Embryonic facial prominence (tissue), 1 donor: ENCODE results near the gene HOXA6.

ENCODE experiments used
- DNase-seq: peaks from one replicate; pipeline ENCODE4 v3.0.0-alpha.2; 2016; ENCODE audit errors: extremely low spot score

Gene HOXA6

GRCh38 chr7:27139334-27140125 is 8.0 kb downstream of the HOXA6 start:
- no peak for DNase-seq

DNA sequence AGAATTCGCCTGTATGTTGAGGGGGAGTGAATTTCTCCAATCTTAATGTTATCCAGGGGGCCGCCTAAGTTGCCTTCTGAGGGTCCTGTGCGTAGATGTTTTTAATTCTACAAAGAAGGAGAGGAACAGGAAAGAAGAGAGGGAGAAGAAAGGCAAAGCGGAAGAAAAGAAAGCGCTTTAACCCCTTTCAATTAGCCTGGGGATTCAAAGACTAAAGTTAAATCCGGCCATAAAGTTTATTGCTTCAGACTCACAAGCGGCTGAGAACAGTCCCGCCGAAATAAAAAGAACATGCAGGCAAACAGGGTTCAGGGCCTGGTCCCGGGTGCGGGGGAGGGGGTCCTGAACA is 8.6 kb downstream of the HOXA6 start:
- DNase-seq = no peak

DNA sequence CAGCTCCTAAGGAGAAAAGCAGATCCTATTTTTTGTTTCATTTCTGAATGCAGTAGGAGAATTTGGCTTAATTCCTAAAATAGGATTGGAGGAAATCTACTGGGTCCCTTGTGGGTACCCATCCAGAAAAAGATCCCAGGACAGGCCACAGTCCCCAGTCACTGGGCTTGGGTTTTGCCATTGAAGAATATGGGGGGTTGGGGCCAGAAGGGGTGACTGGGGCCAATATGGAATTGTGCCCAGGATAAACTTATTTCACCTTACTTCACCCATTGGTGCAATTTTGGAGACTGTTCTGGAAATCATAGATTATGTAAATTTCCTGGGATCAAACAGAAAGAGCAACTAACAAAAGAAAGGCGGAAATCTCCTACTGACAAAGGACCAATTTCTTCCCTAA is 9.1 kb downstream of the HOXA6 start:
- DNase-seq = no peak

DNA sequence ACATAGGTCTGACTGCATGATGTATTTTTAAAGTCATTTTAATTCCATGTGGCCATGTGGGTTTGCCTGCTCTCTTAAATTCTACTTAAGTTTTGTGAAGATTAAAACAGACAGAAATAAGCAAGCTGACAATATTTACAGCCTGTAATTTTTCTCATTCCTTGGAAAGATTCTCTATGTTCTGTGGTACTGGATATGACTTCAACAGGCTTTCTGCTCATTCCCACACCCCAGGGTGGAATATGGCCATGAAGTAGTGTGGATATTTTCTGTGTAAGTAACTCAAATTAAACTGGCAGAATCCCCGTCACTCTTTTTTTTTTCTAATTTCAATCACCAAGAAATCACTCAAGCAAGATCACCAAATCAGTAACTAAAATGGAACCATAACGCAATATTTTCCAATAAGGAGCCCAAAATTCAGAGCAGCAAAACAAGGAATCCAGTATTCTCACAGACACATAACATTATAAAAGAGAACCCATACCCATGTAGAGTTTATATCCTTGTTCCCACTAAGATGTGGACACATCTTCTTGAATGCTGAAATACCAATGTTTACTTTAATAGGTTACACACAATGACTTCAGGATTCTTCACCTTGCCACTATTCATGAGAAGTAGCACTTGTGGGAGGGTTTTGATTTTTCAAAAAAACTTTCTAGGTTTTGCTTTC is 9.8 kb downstream of the HOXA6 start:
- DNase-seq = no peak

DNA sequence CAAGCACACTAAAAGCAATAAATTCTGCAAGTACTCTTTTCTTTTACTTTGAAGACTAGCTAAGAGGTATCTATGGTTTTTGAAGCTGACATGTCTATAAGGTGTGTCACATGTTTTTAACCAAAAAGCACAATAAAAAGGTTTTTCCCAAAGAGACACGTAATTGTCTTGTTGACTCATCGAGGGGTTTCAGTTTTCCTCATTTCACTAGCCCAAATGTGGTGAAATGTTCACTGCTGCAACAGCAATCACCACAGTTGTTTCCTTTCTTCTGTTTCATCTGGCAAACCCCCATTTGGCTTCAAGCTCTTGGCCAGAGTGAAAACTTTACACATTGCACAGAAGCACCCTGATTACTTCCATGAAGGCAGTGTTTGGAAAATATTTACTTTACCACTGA is 13.2 kb downstream of the HOXA6 start:
- DNase-seq = no peak

DNA sequence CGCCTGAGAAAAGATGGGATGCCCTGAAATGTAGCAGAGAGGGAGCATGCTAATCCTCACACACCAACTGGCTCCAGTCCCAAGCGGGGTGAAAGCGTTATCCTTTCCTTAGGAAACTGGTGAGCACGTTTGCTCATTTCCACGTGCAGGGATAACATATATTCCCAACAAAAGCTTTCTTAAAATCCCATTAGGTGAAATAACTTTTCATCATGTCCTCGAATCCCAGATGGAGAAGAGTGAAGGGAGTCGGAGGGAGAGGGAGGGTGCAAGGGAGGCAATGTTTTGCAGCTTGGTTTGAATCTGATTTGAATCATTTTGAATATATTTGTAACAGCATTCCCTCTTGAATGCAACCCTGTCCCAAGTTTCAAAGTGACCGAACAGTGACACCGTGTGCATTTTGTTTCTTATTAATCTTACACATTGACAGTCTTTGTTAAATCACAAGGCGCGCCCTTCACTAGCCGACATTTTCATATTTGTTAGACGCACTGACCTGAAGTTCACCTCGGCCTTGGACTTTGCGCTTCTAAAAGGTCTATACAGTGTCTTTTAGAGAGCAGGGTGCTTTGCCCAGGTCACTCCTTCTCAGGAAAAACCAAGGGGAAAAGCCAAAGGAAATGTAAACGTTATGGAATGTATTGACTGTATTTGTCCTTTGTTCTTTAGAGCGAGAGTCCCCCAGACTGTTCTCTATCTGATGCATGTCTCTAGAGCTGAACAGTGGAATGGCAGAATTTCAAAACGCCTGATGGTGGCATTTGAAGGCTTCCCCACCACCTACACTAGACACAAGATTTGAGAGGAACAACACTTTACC is 14.0 kb downstream of the HOXA6 start:
- DNase-seq = no peak

DNA sequence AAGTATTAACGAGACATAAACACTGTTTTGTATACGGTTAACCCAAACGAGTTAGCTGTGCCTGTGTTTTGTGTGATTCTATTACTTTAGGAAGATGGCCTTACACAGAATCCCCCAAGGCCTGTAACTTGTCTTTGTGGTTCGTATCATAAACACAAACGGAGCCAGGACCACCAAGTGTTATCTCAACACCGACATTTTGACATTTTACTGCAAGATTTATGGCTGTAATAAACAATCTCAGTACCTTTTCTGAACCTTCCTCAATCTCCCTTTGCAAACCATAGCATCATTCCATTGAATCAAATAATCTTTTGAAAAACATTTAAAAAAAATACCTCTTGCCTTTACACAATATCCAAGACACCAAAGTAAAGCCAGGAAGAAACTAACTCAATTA is 14.6 kb downstream of the HOXA6 start:
- DNase-seq = no peak

- DNase-seq = no peak
These were observed 15.4 kb downstream of the HOXA6 start for GRCh38 chr7:27132214-27132613.

DNA sequence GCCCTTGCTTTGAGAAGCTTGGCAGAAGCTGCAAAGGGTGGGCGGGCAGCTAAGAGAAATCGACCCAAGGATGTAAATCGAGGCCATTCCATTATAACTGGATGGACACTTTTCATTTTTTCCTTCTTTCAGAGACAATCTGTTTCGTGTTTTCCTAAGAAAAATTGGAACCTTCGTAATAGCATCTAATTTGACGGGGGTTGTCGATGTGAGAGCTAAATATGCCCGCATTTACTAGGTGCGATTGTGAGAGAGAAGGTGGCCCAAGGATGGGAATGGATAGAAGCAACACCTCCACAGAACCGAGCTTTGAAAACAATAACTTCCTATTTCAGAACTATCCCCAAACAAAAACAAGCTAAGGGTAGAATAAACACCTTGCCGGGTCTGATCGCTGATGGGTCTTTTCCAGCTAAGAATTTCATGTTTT is 16.2 kb downstream of the HOXA6 start:
- DNase-seq = no peak

DNA sequence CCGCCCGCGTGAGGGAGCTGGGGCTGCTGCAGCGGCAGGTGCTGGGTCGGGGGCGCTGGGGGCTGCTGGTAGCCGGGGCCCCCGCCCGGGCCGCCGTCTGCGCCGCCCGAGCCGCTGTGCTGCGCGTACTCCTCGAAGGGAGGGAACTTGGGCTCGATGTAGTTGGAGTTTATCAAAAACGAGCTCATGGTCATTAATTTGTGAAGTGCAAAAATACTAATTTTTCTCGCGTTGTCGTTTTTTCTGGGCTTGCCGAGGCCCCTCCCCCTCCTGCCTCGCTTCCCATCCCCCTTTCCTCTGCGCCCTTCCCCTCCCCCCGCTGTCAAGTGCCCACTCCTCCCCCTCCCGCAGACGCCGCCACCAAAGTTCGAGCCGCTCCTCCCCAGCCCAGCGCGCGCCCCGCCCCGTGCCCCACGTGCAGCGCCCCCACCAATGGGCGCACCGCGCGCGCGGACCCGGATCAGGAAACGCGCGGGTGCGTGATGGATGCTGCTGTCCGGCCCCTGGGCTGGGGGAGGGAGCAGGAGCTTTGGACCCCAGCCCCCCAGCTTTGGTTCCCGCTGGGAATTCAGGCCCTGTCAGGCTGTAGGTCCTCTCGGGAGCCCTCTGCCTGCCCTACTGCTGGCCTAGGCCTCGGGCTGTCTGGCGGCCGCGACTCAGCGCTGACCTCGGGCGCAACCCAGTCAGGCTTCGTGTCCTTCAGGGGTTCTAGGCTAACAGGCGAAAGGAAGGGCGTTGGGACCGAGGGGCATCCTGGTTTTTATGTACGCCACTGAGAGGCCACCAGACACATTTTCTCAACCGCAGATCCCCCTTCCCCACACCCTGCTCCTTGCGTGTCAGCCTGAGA is 16.8 kb downstream of the HOXA6 start, which contains the start of gene HOXA4:
HOXA4 (minus strand) TSS at position 218 of the 850 bp plus-strand sequence; CDS start at position 194, 24 bp downstream.
- DNase-seq = no peak

DNA sequence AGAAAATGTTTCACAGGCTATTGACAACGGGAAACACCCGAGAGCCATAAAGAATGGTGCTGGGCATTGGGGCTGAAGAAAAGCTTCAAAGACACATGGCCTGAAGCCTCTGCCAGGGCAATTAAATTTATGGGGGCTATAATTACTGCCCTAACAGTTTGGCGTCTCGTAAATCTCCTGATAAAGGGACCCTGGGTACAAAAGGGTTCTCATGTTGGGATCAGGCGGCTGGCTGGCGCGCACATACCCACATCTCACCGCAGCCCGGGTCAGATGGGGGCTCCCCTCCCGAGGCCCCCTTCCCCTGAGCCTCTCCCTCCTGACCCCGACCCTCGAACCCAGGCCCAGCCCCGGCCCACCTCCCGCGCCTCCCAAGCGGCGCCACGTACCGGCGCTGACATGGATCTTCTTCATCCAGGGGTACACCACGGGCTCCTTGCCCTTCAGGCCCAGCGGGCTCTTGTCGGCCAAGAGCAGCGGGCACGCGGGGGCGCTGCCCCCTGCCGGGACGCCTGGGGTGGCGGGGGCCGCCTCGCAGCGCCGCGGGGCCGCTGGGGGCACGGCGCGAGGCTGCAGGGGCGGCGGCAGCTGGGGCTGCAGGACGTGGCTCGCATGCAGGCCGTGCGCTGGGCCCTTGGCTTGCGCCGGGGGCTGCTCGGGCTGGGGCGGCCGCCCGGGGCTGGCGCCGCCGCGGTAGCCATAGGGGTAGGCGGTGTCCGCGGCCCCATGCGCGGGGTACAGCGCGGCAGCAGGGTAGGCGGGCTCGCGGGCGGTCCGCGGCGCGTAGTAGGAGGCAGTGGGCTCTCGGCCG is 17.6 kb downstream of the HOXA6 start:
- DNase-seq = no peak

DNA sequence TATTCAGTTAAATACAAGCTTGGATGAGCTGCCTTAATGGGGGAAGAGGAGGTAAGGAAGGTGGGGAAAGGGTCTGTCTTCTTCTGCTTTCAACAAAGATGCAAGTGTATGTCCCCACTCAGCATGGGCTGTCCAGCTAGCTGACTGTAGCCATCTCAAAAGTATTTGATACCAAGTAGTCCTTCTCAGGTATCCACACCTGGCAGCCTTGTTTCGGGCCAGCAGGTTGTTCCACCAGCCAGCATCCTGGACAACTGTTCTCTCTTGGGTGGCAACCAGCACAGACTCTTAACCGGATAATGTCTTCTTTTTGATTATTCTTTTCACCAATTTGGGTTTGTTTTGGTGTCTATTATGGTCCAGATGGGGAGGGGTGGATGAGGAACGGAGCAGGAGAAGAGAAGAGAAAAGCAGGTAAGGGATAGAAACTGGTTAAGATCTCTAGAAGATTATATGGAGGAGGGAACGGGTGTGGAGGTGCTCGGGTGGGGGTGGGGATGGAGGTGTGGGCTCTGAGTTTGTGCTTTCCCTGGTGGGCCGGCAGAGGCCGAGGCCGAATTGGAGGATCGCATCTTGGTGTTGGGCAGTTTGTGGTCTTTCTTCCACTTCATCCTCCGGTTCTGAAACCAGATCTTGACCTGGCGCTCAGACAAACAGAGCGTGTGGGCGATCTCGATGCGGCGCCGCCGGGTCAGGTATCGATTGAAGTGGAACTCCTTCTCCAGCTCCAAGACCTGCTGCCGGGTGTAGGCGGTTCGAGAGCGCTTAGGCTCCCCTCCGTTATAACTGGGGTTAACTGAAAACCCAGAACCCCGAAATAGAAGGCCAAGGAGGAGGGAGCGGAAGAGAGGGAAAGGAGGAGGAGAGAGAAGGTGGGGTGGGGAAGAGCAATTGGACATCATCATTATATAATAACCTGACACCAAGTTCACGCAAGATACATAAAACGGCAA is 18.5 kb downstream of the HOXA6 start:
- no peak for DNase-seq

DNA sequence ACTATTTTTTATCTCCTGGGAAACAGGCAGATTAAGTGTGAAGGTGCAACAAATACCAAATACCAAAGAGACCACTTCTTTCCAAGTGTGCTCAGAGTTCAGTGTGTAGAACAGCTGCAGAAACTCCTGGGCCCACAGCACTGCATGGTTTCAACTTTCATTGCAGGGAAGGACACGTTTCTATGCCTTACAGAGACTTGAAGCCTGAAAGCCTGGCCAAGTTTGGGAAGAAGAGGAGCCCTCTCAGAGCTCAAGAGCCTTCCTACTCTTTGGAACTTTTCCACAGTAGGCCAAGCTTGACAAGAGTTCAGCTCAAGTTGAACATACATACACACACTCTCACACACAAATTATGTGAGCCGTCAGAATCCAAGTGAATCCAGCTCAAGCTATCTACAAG is 19.5 kb downstream of the HOXA6 start:
- no peak for DNase-seq

DNA sequence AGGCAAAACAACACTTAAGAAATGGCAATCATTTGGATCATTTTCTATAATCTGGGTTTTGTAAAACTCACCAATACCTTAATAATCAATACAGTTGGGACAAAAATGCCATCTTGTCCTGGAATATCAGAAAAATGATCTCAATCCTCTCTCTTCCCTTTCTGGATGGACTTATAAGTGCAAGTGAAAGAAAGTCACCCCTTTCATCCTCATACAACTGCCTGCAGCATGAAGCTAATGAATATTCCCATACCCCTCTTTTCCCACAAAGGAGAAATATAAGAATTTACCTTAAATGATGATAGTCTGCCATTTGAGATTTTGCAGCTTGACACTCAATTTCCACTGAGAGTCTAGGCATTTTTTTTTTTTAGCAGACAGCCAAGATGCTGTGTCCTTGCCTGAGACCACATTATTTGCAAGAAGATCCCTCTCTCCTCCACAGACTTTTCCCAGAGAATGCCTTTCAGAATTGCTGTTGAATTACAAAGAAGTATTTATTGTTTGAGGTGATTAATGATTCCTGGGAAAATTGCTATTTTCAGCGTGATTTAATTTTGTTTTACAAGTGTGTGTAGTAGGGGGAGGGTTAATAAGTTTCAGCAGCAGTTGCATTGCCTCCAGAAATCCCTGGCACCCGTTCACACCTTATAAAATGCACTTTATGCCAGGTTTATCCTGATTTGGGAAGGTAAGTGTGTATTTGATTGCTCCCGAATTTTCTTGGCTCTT is 20.8 kb downstream of the HOXA6 start:
- DNase-seq = no peak

DNA sequence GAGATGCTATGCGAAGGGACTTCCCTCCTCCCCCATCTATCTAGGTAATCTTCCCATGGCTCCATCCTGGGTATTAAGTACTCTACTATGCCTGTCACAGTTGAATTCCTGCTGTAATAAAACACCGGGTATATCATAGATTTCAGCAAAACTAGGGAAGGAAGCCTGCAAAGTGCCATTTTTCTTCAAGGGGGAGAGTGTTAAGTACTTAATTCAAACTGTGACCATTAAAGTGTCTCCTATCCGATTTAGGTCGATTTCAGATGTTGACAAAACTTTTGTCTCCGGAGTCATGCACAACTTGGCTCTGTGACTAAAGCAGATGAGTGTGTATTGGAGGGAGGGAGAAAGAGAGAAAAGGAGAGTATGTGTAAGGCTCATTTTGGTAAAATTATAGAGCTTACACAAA is 21.6 kb downstream of the HOXA6 start:
- DNase-seq = no peak

- DNase-seq = no peak
These were observed 22.5 kb downstream of the HOXA6 start for GRCh38 chr7:27124902-27125689.

DNA sequence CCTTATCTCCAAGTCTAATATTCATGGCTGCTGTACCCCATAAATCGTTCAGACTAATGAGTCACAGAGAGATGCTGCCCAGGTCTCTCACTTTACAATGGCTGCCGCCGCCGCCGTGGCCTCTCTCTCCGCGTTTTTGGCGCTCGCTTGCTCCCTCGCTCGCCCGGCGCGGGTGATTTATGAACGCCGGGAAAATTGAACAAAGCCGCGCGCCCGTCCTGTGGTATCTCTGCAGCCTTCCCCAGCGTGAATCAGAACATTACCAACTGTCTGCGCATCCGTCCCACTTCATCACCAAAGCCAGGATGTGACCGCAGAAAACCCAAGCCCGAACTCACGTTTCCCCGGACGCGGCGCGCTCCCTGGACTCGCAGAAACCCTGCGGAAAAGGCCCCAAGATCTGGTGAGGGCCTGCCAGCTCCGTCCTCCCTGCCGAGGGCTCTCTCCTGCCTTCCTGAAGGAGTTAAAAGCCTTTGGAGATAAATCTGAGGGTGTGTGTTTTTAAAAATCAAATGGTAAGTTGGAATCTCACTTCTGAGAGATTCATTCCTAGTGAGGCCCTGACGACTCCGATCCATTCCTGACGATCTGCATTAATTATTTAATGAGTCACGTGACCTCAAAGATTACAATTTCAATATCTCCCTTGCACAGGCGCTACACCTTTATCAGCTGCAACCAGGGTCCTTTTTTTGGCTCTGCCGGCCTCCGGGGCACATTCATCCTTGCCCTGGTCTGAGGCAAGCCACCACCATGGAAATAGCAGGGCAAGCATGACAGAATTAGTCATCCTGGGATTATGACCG is 23.3 kb downstream of the HOXA6 start:
- DNase-seq = no peak
